GM23338 (cell line): ENCODE results near the gene IFI16. TPM values are rescaled to one million over a fixed set of nuclear protein-coding genes. Genes with fewer than 3 reads are reported as not detected.

Experiments
- ATAC-seq: fragments of 200-7000 bp; cut with Tn5 transposase; 3 replicates; pipeline ENCODE4 v1.9.1; 2020
- DNase-seq: peaks from one replicate; pipeline ENCODE4 v3.0.0-alpha.2; 2015; ENCODE audit warnings: low spot score
- H2AFZ ChIP-seq: fragments of 200-600 bp; sonication (generic); 2 replicates; pipeline ENCODE4 v1.8.0; 2016; ENCODE audit warnings: antibody characterized with exemption, mild to moderate bottlenecking, moderate library complexity
- H3F3A ChIP-seq: fragments of 200-600 bp; sonication (generic); replicated peaks from 2 replicates; pipeline ENCODE4 v1.8.0; 2017; ENCODE audit warnings: antibody characterized with exemption, mixed run types, low read depth
- H3K27ac ChIP-seq: fragments of 200-600 bp; sonication (generic); 2 replicates; pipeline ENCODE4 v1.6.1; 2016; ENCODE audit warnings: low read depth
- H3K27me3 ChIP-seq: fragments of 200-600 bp; sonication (generic); 2 replicates; pipeline ENCODE4 v1.8.0; 2016; ENCODE audit warnings: mild to moderate bottlenecking, mixed run types, moderate library complexity; ENCODE audit not compliant: insufficient read depth
- H3K36me3 ChIP-seq: fragments of 200-600 bp; sonication (generic); 2 replicates; pipeline ENCODE4 v1.8.0; 2016; ENCODE audit warnings: mild to moderate bottlenecking; ENCODE audit not compliant: insufficient read depth
- H3K4me1 ChIP-seq: fragments of 200-600 bp; sonication (generic); 2 replicates; pipeline ENCODE4 v1.8.0; 2016; ENCODE audit warnings: mild to moderate bottlenecking, moderate library complexity; ENCODE audit not compliant: insufficient read depth
- H3K4me2 ChIP-seq: fragments of 200-600 bp; sonication (generic); 2 replicates; pipeline ENCODE4 v1.7.1; 2017; ENCODE audit warnings: mixed run types
- H3K4me3 ChIP-seq: fragments of 200-600 bp; sonication (generic); 2 replicates; pipeline ENCODE4 v1.6.1; 2016; ENCODE audit warnings: mixed run types
- H3K79me2 ChIP-seq: fragments of 200-600 bp; sonication (generic); replicated peaks from 2 replicates; pipeline ENCODE4 v1.8.0; 2017; ENCODE audit warnings: mild to moderate bottlenecking; ENCODE audit not compliant: insufficient read depth
- H3K9me2 ChIP-seq: fragments of 200-600 bp; sonication (generic); 2 replicates; pipeline ENCODE4 v1.8.0; 2017; ENCODE audit not compliant: insufficient read depth
- H4K20me1 ChIP-seq: fragments of 200-600 bp; sonication (generic); replicated peaks from 2 replicates; pipeline ENCODE4 v1.8.0; 2017; ENCODE audit warnings: mild to moderate bottlenecking; ENCODE audit not compliant: insufficient read depth
- H3K27ac Mint-ChIP-seq: 2 replicates; pipeline ENCODE4 v1.8.0; 2020; ENCODE audit warnings: inconsistent platforms, mild to moderate bottlenecking, moderate library complexity, mixed read lengths
- H3K27me3 Mint-ChIP-seq: 3 replicates; pipeline ENCODE4 v1.8.0; 2022; ENCODE audit warnings: low read depth, mild to moderate bottlenecking, moderate library complexity, mixed read lengths, inconsistent platforms; ENCODE audit not compliant: insufficient read depth, poor library complexity
- H3K36me3 Mint-ChIP-seq: 3 replicates; pipeline ENCODE4 v1.8.0; 2021; ENCODE audit warnings: low read depth, mild to moderate bottlenecking, inconsistent platforms, moderate library complexity, mixed read lengths
- H3K4me1 Mint-ChIP-seq: 3 replicates; pipeline ENCODE4 v1.8.0; 2020; ENCODE audit warnings: mild to moderate bottlenecking, inconsistent platforms, mixed read lengths
- H3K4me3 Mint-ChIP-seq: 3 replicates; pipeline ENCODE4 v1.8.0; 2021; ENCODE audit warnings: moderate library complexity, mild to moderate bottlenecking, inconsistent platforms, mixed read lengths
- H3K9me3 Mint-ChIP-seq: 3 replicates; pipeline ENCODE4 v1.8.0; 2020; ENCODE audit warnings: moderate library complexity, mild to moderate bottlenecking, inconsistent platforms, mixed read lengths
- CREB1 ChIP-seq: fragments of 250-450 bp; sonication (Bioruptor Pico); IDR thresholded peaks from 2 replicates; pipeline ENCODE4 v1.5.0; 2020; ENCODE audit warnings: low read depth, mild to moderate bottlenecking, moderate library complexity
- EZH2phosphoT487 ChIP-seq: fragments of 200-600 bp; sonication (generic); IDR thresholded peaks from one replicate; pipeline ENCODE4 v1.8.1; 2018; ENCODE audit warnings: antibody characterized with exemption; ENCODE audit not compliant: unreplicated experiment
- NANOG ChIP-seq: IDR thresholded peaks from 2 replicates; pipeline ENCODE4 v1.6.1; 2016; ENCODE audit warnings: antibody characterized with exemption, borderline replicate concordance
- POLR2AphosphoS5 ChIP-seq: IDR thresholded peaks from 2 replicates; pipeline ENCODE4 v1.6.1; 2016; ENCODE audit warnings: antibody characterized with exemption, low read depth
- STAT1 ChIP-seq: IDR thresholded peaks from one replicate; pipeline ENCODE4 v1.6.1; 2016; ENCODE audit warnings: antibody characterized with exemption; ENCODE audit not compliant: unreplicated experiment
- ZNF114 ChIP-seq: fragments of 250-450 bp; sonication (Bioruptor Pico); IDR thresholded peaks from 2 replicates; pipeline ENCODE4 v1.5.0; 2020; ENCODE audit warnings: mild to moderate bottlenecking, moderate library complexity
- polyA plus RNA-seq: library from polyadenylated mRNA; unstranded; fragments of >200 nt; fragmentation: Nextera tagmentation; extraction: Ambion mirVana; gene quantifications from 2 replicates; pipeline ENCODE4 v1.2.1, GENCODE V29; 2016
- total RNA-seq: library from RNA; depleted of rRNA; stranded (reverse); fragments of >200 nt; shearing (Covaris generic); gene quantifications from 2 replicates; pipeline ENCODE4 v1.2.3, GENCODE V29; 2014
- TF ChIP-seq, protein P1 (sequence below), 2 experiments: fragments of 200-600 bp in 1 of 2; sonication (generic) in 1 of 2; conservative IDR thresholded peaks; 2 replicates each; pipeline versions ENCODE4 v1.5.1 to v1.6.1; 2016 to 2017; ENCODE audit warnings: antibody characterized with exemption in 2 of 2, low read depth in 2 of 2, mild to moderate bottlenecking in 2 of 2, moderate library complexity in 1 of 2
- TF ChIP-seq, protein P2 (sequence below): IDR thresholded peaks from 2 replicates; pipeline ENCODE4 v1.6.1; 2016; ENCODE audit warnings: antibody characterized with exemption

IFI16 gene
- total and polyA plus RNA-seq, 2 experiments from 2014 or later = 0.31 to 2.1 TPM

DNA sequence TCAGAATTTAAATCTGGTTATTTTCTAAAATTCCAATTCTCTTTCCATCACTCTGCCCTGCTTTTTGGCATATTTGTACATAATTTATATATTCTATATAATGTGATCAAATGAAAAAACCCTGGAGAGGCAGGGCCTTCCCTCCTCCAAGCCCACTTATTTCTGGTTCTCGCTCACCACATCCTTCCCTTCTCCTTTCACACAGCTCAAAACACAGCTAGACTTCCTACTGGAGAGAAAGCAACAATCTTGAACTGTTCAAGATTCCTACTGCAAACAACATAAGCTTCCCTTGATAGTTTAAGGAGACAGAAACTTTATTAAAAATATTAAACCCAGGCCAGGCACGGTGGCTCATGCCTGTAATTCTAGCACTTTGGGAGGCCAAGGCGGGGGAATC is 74.4 kb downstream of the IFI16 start:
- no peak for DNase-seq
- no peaks in the 10 kb centered on the region for H3K36me3 Mint-ChIP-seq
- no peak overlapping the region for H3K4me3 Mint-ChIP-seq
- H3K4me3 ChIP-seq = no peak overlapping the region
- no peak for ATAC-seq
- H3K4me1 Mint-ChIP-seq = no peaks in the 10 kb centered on the region
- H3K36me3 ChIP-seq = no peaks in the 10 kb centered on the region
- TF ChIP-seq, protein P1, sequence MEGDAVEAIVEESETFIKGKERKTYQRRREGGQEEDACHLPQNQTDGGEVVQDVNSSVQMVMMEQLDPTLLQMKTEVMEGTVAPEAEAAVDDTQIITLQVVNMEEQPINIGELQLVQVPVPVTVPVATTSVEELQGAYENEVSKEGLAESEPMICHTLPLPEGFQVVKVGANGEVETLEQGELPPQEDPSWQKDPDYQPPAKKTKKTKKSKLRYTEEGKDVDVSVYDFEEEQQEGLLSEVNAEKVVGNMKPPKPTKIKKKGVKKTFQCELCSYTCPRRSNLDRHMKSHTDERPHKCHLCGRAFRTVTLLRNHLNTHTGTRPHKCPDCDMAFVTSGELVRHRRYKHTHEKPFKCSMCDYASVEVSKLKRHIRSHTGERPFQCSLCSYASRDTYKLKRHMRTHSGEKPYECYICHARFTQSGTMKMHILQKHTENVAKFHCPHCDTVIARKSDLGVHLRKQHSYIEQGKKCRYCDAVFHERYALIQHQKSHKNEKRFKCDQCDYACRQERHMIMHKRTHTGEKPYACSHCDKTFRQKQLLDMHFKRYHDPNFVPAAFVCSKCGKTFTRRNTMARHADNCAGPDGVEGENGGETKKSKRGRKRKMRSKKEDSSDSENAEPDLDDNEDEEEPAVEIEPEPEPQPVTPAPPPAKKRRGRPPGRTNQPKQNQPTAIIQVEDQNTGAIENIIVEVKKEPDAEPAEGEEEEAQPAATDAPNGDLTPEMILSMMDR (conservative IDR thresholded peaks at IDR 0.05; ENCODE audit: low read depth in 2 of 2) = no peak
- no peak for TF ChIP-seq STAT1
- TF ChIP-seq ZNF114 = no peak
- TF ChIP-seq, protein P2, sequence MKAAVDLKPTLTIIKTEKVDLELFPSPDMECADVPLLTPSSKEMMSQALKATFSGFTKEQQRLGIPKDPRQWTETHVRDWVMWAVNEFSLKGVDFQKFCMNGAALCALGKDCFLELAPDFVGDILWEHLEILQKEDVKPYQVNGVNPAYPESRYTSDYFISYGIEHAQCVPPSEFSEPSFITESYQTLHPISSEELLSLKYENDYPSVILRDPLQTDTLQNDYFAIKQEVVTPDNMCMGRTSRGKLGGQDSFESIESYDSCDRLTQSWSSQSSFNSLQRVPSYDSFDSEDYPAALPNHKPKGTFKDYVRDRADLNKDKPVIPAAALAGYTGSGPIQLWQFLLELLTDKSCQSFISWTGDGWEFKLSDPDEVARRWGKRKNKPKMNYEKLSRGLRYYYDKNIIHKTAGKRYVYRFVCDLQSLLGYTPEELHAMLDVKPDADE = no peak
- no peaks in the 10 kb centered on the region for H3K9me2 ChIP-seq
- no peaks in the 10 kb centered on the region for H3K27me3 ChIP-seq
- H3K27ac ChIP-seq = no peak overlapping the region
- no peak overlapping the region for H3K27ac Mint-ChIP-seq
- no peaks in the 10 kb centered on the region for H4K20me1 ChIP-seq
- H3K27me3 Mint-ChIP-seq = no peaks in the 10 kb centered on the region
- H3K79me2 ChIP-seq = no peaks in the 10 kb centered on the region
- no peaks in the 10 kb centered on the region for H3K4me1 ChIP-seq
- H3K4me2 ChIP-seq = no peak overlapping the region
- no peaks in the 10 kb centered on the region for H3F3A ChIP-seq
- no peak overlapping the region for H2AFZ ChIP-seq
- H3K9me3 Mint-ChIP-seq = no peaks in the 10 kb centered on the region

DNA sequence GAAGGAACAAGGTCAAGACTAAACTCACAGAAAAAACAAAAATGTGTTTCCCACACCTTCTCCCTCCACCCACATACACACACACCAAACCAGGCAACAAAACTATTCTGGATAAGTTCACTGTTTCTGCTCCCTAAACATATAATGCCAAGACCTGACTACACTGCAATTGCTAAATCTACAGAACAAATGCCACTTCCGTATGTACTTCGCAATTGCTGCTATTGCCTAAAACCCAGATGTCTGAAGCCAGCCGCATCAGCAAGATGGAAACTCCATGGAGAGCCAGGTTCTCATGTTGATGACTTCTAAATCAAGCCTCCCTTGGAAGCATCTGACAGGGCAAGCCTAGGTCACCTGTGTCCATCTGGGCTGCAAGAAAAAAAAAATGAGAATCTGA is 75.2 kb downstream of the IFI16 start:
- Histone ChIP-seq H4K20me1 (no peaks in the 10 kb centered on the region), H3K4me2 (no peak overlapping the region), H3K4me3 (no peak overlapping the region), H3K79me2 (no peaks in the 10 kb centered on the region), H3K27ac (no peak overlapping the region), H3K4me1 (no peaks in the 10 kb centered on the region), H3K27me3 (no peaks in the 10 kb centered on the region), H2AFZ (no peak overlapping the region), H3F3A (no peaks in the 10 kb centered on the region), H3K36me3 (no peaks in the 10 kb centered on the region), H3K9me2 (no peaks in the 10 kb centered on the region)
- TF ChIP-seq POLR2AphosphoS5 (no peak), CREB1 (CRISPR knock-in tag) (no peak), EZH2phosphoT487 (no peak), NANOG (no peak), ZNF114 (no peak), STAT1 (no peak)
- TF ChIP-seq, protein P2 = no peak
- TF ChIP-seq, protein P1 (conservative IDR thresholded peaks at IDR 0.05; ENCODE audit: low read depth in 2 of 2) = no peak
- DNase-seq (no peak), ATAC-seq (no peak)
- no peak overlapping the region for H3K27ac Mint-ChIP-seq
- H3K36me3 Mint-ChIP-seq = no peaks in the 10 kb centered on the region
- H3K4me3 Mint-ChIP-seq = no peak overlapping the region
- no peaks in the 10 kb centered on the region for H3K27me3 Mint-ChIP-seq
- no peaks in the 10 kb centered on the region for H3K4me1 Mint-ChIP-seq
- H3K9me3 Mint-ChIP-seq = no peaks in the 10 kb centered on the region
